Skeletal muscle satellite cell (primary cell): ENCODE results near the gene BCAN.

Experiments used
- H3K27me3 ChIP-seq: 2 replicates; pipeline ENCODE4 v1.7.0; 2013; ENCODE audit warnings: low read length; ENCODE audit not compliant: control insufficient read depth, insufficient read depth
- H3K36me3 ChIP-seq: 2 replicates; pipeline ENCODE4 v1.7.0; 2013; ENCODE audit warnings: mild to moderate bottlenecking, control low read depth, low read length; ENCODE audit not compliant: insufficient read depth
- H3K4me1 ChIP-seq: 2 replicates; pipeline ENCODE4 v1.7.0; 2013; ENCODE audit warnings: low read length; ENCODE audit not compliant: control insufficient read depth, insufficient read depth
- H3K4me2 ChIP-seq: 2 replicates; pipeline ENCODE4 v1.7.0; 2013; ENCODE audit warnings: mild to moderate bottlenecking, low read length
- H3K4me3 ChIP-seq: 2 replicates; pipeline ENCODE4 v1.7.0; 2013; ENCODE audit warnings: low read length
- H3K9ac ChIP-seq: 2 replicates; pipeline ENCODE4 v1.7.0; 2013; ENCODE audit warnings: mild to moderate bottlenecking, low read depth, low read length, moderate library complexity
- H3K9me3 ChIP-seq: replicated peaks from 2 replicates; pipeline ENCODE4 v1.7.0; 2013; ENCODE audit warnings: mild to moderate bottlenecking, control low read depth, low read length

Gene BCAN

GRCh38 chr1:156707417-156708217 lies 65.7 kb downstream of the BCAN start:
- Histone ChIP-seq H3K9me3 (no peaks in the 10 kb centered on the region), H3K4me1 (peaks cover 47% of the 10 kb centered on the region), H3K4me2 (no peak overlapping the region), H3K27me3 (peaks cover 34% of the 10 kb centered on the region), H3K9ac (no peak overlapping the region), H3K4me3 (no peak overlapping the region), H3K36me3 (no peaks in the 10 kb centered on the region)

- no peaks in the 10 kb centered on the region for H3K9me3 ChIP-seq
- no peak overlapping the region for H3K4me3 ChIP-seq
- no peaks in the 10 kb centered on the region for H3K36me3 ChIP-seq
- peaks cover 31% of the 10 kb centered on the region for H3K27me3 ChIP-seq
- H3K4me2 ChIP-seq: no peak overlapping the region
- H3K4me1 ChIP-seq: peaks cover 47% of the 10 kb centered on the region
- H3K9ac ChIP-seq: no peak overlapping the region
These were observed 66.3 kb downstream of the BCAN start for GRCh38 chr1:156708218-156708661.

GRCh38 chr1:156709031-156709430 lies 67.1 kb downstream of the BCAN start:
- H3K27me3 ChIP-seq: peaks cover 23% of the 10 kb centered on the region
- peaks cover 47% of the 10 kb centered on the region for H3K4me1 ChIP-seq
- no peak overlapping the region for H3K4me3 ChIP-seq
- H3K9ac ChIP-seq: no peak overlapping the region
- no peaks in the 10 kb centered on the region for H3K9me3 ChIP-seq
- no peaks in the 10 kb centered on the region for H3K36me3 ChIP-seq
- H3K4me2 ChIP-seq: no peak overlapping the region
